Cardiac muscle cell (in vitro differentiated cells and primary cell): ENCODE data around the gene CDKL1. TPM values are rescaled to one million over a fixed set of nuclear protein-coding genes. Genes with fewer than 3 reads are reported as not detected.
A peak's percentile ranks its signal among the peaks of the same experiment; 100 is the strongest.

Experiments
- DNase-seq, 2 donors: peaks; one replicate each; pipeline versions ENCODE4 v3.0.0 to v3.0.0-alpha.2; 2010 to 2017; ENCODE audit warnings: low read depth in 1 of 2, low spot score in 1 of 2
- H3K27ac ChIP-seq: fragments of 200-600 bp; sonication (generic); 2 replicates; pipeline ENCODE4 v1.5.1; 2016
- H3K27me3 ChIP-seq: fragments of 200-600 bp; sonication (generic); 2 replicates; pipeline ENCODE4 v1.6.0; 2016; ENCODE audit warnings: control low read depth
- H3K36me3 ChIP-seq: fragments of 200-600 bp; sonication (generic); 2 replicates; pipeline ENCODE4 v1.5.1; 2016; ENCODE audit warnings: control low read depth
- H3K4me1 ChIP-seq: fragments of 200-600 bp; sonication (generic); 2 replicates; pipeline ENCODE4 v1.8.1; 2017; ENCODE audit warnings: low read depth, mild to moderate bottlenecking, mixed run types
- H3K4me3 ChIP-seq: fragments of 200-600 bp; sonication (generic); 2 replicates; pipeline ENCODE4 v1.5.1; 2016; ENCODE audit warnings: mild to moderate bottlenecking
- H3K9me3 ChIP-seq: fragments of 200-600 bp; sonication (generic); 2 replicates; pipeline ENCODE4 v1.5.1; 2017; ENCODE audit warnings: low read depth, mild to moderate bottlenecking, control low read depth
- polyA plus RNA-seq: library from polyadenylated mRNA; unstranded; fragments of >200 nt; fragmentation: Nextera tagmentation; extraction: Ambion mirVana; gene quantifications from 2 replicates; pipeline ENCODE4 v1.2.1, GENCODE V29; 2016
- total RNA-seq: library from RNA; depleted of rRNA; stranded (reverse); fragments of >200 nt; gene quantifications from 2 replicates; pipeline ENCODE4 v1.2.3, GENCODE V29; 2016
- TF ChIP-seq, protein P1 (sequence below): IDR thresholded peaks from 2 replicates; pipeline ENCODE4 v1.5.1; 2012; ENCODE audit warnings: low read depth, mild to moderate bottlenecking, low read length

The CDKL1 gene
- total and polyA plus RNA-seq, 2 experiments from 2014 or later, result 0.17 to 1.0 TPM

DNA sequence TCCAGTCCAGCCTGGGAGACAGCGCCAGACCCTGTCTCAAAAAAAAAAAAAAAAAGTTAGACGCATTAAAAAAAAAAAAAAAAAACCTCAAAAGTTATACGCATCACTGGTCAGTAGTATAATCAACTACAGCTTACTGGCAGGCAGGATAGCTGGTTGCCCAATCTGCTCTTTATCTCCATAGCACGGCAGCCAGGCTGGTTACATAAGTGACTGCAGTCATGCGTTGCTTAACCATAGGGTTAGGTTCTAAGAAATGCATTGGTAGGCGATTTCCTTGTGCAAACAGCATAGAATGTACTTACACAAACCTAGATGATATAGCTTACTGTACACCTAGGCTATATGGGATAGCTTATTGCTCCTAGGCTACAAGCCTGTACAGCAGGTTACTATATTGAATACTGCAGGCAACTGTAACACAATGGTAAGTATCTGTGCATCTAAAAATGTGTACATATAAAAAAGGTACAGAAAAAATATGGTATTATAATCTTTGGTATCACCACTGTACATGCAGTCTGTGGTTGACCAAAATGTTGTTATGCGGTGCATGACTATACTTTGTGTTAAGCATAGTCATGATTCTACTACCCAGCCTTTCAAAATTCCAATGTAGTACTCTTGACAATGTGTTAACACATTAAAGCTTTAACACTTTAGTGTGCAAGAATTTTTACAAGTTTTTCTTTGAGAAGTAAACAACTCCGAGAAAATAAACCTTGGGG, 92.8 kb downstream of the CDKL1 start:
- H3K4me1 ChIP-seq, result no peaks in the 10 kb centered on the region
- TF ChIP-seq, protein P1, sequence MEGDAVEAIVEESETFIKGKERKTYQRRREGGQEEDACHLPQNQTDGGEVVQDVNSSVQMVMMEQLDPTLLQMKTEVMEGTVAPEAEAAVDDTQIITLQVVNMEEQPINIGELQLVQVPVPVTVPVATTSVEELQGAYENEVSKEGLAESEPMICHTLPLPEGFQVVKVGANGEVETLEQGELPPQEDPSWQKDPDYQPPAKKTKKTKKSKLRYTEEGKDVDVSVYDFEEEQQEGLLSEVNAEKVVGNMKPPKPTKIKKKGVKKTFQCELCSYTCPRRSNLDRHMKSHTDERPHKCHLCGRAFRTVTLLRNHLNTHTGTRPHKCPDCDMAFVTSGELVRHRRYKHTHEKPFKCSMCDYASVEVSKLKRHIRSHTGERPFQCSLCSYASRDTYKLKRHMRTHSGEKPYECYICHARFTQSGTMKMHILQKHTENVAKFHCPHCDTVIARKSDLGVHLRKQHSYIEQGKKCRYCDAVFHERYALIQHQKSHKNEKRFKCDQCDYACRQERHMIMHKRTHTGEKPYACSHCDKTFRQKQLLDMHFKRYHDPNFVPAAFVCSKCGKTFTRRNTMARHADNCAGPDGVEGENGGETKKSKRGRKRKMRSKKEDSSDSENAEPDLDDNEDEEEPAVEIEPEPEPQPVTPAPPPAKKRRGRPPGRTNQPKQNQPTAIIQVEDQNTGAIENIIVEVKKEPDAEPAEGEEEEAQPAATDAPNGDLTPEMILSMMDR, result no peak
- no peaks in the 10 kb centered on the region for H3K9me3 ChIP-seq
- H3K27me3 ChIP-seq, result no peaks in the 10 kb centered on the region
- DNase-seq, result peak in 1 of 2 donors; percentile 94
- H3K27ac ChIP-seq, result no peak overlapping the region
- peaks cover 3% of the 10 kb centered on the region for H3K36me3 ChIP-seq
- no peak overlapping the region for H3K4me3 ChIP-seq

GRCh38 chr14:50301914-50302313, 94.8 kb downstream of the CDKL1 start:
- Histone ChIP-seq H3K4me3 (no peak overlapping the region), H3K9me3 (no peaks in the 10 kb centered on the region), H3K4me1 (no peaks in the 10 kb centered on the region), H3K27ac (no peak overlapping the region), H3K27me3 (no peaks in the 10 kb centered on the region), H3K36me3 (peaks cover 3% of the 10 kb centered on the region)
- DNase-seq, result no peak
- TF ChIP-seq, protein P1, result no peak

DNA sequence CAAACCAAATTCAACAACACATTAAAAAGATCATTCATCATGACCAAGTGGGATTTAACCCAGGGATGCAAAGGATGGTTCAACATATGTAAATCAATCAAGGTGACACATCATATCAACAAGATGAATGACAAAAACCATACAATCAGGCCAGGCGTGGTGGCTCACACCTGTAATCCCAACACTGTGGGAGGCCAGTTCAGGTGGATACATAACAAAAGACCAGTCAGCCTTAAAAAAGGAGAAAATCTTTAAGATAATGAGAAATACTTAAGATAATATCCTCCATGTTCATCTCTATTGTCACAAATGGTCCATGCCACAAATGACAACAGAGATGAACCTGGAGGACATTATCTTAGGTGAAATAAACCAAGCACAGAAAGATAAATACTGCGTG, 97.1 kb downstream of the CDKL1 start:
- DNase-seq, result no peak
- Histone ChIP-seq H3K4me1 (no peaks in the 10 kb centered on the region), H3K36me3 (peaks cover 3% of the 10 kb centered on the region), H3K27ac (no peak overlapping the region), H3K27me3 (no peaks in the 10 kb centered on the region), H3K4me3 (no peak overlapping the region), H3K9me3 (no peaks in the 10 kb centered on the region)
- TF ChIP-seq, protein P1, result no peak

- TF ChIP-seq, protein P1, result no peak
- H3K4me1 ChIP-seq, result no peaks in the 10 kb centered on the region
- H3K27me3 ChIP-seq, result no peaks in the 10 kb centered on the region
- H3K36me3 ChIP-seq, result no peaks in the 10 kb centered on the region
- H3K27ac ChIP-seq, result no peak overlapping the region
- H3K9me3 ChIP-seq, result no peaks in the 10 kb centered on the region
- no peak overlapping the region for H3K4me3 ChIP-seq
- no peak for DNase-seq
Observed at GRCh38 chr14:50290306-50290705, 106.4 kb downstream of the CDKL1 start.

- H3K36me3 ChIP-seq, result no peaks in the 10 kb centered on the region
- TF ChIP-seq, protein P1, result no peak
Observed at GRCh38 chr14:50288146-50288545, 108.5 kb downstream of the CDKL1 start.

More at GRCh38 chr14:50288146-50288545, 108.5 kb downstream of the CDKL1 start:
- Histone ChIP-seq H3K9me3 (no peaks in the 10 kb centered on the region), H3K4me1 (no peaks in the 10 kb centered on the region), H3K27ac (no peak overlapping the region), H3K27me3 (no peaks in the 10 kb centered on the region), H3K4me3 (no peak overlapping the region)
- no peak for DNase-seq
